Right lobe of liver (tissue), 6 donors: ENCODE data around the gene AMPD2. TPM values are rescaled to one million over a fixed set of nuclear protein-coding genes. Genes with fewer than 3 reads are reported as not detected.

Source experiments
- ATAC-seq, 4 donors: fragments of 200-7000 bp; cut with Tn5 transposase; one replicate each; pipeline ENCODE4 v1.9.1; 2020; ENCODE audit warnings: mild to moderate bottlenecking in 4 of 4, moderate library complexity in 4 of 4
- DNase-seq, 3 donors: peaks; one replicate each; pipeline ENCODE4 v3.0.0-alpha.2; 2020
- H3K27ac ChIP-seq, 3 donors: fragments of 200-600 bp; one replicate each; pipeline ENCODE4 v1.8.0; 2022
- H3K27me3 ChIP-seq, 2 donors: fragments of 200-600 bp; one replicate each; pipeline ENCODE4 v1.8.0; 2022
- H3K36me3 ChIP-seq, 4 donors: fragments of 200-600 bp; sonication (generic) in 1 of 4; one replicate each; pipeline versions ENCODE4 v1.5.1 to v1.8.0; 2017 to 2022; ENCODE audit warnings: control low read depth in 1 of 4
- H3K4me1 ChIP-seq, 4 donors: fragments of 200-600 bp; sonication (generic) in 1 of 4; one replicate each; pipeline versions ENCODE4 v1.5.1 to v1.8.0; 2017 to 2022; ENCODE audit warnings: control low read depth in 1 of 4
- H3K4me3 ChIP-seq, 3 donors: fragments of 200-600 bp; one replicate each; pipeline ENCODE4 v1.8.0; 2022
- H3K9me3 ChIP-seq, 4 donors: fragments of 200-600 bp; sonication (generic) in 1 of 4; one replicate each; pipeline versions ENCODE4 v1.5.1 to v1.8.0; 2017 to 2022; ENCODE audit warnings: control low read depth in 1 of 4
- POLR2A ChIP-seq: fragments of 450-650 bp; IDR thresholded peaks from one replicate; pipeline ENCODE4 v1.6.1; 2017; ENCODE audit warnings: antibody characterized with exemption, mild to moderate bottlenecking
- WGBS: methylation state at CpG from one replicate; pipeline ENCODE4 v1.1.6; 2018; ENCODE audit warnings: low coverage, low lambda C conversion rate; ENCODE audit not compliant: insufficient coverage; ENCODE audit errors: missing lambda C conversion rate; 5-methylcytosine and 5-hydroxymethylcytosine counted together
- intact Hi-C, 2 donors: fragments of 100-400 bp; cut with DNase I; formaldehyde crosslinking; loops; one replicate each; pipeline versions ENCODE4 v1.11.2 to v1.14.1; 2022
- total RNA-seq, 6 experiments: library from RNA; depleted of rRNA in 2 of 6; stranded (reverse); fragments of >200 nt in 2 of 6; fragmentation: NEBNext Ultra II Directional in 3 of 6; extraction: Animal tissue kit (Norgen Biotek cat#: 25700) in 3 of 6; gene quantifications; one replicate each; pipeline versions ENCODE4 v1.1.0 to v1.2.4, GENCODE V29; 2016 to 2023
- TF ChIP-seq, protein P1 (sequence below), 4 donors: fragments of 200-600 bp in 3 of 4; fragments of 450-650 bp in 1 of 4; IDR thresholded peaks; one replicate each; pipeline versions ENCODE4 v1.5.1 to v1.8.0; 2016 to 2022; ENCODE audit warnings: antibody characterized with exemption in 4 of 4, mild to moderate bottlenecking in 2 of 4
- donor health status: DM: no; HTN: yes; CAD: no.
- donor health status: DM: no; HTN: no; CAD: no.
- donor health status: DM: no; HTN: no; CAD: no.
- donor health status: DM: no; HTN: yes; CAD: no.
- donor health status: DM: no; HTN: yes; CAD: no.

AMPD2 gene
- total RNA-seq, 6 experiments from 2014 or later = 29.1 to 59.1 (median 37.2) TPM

DNA sequence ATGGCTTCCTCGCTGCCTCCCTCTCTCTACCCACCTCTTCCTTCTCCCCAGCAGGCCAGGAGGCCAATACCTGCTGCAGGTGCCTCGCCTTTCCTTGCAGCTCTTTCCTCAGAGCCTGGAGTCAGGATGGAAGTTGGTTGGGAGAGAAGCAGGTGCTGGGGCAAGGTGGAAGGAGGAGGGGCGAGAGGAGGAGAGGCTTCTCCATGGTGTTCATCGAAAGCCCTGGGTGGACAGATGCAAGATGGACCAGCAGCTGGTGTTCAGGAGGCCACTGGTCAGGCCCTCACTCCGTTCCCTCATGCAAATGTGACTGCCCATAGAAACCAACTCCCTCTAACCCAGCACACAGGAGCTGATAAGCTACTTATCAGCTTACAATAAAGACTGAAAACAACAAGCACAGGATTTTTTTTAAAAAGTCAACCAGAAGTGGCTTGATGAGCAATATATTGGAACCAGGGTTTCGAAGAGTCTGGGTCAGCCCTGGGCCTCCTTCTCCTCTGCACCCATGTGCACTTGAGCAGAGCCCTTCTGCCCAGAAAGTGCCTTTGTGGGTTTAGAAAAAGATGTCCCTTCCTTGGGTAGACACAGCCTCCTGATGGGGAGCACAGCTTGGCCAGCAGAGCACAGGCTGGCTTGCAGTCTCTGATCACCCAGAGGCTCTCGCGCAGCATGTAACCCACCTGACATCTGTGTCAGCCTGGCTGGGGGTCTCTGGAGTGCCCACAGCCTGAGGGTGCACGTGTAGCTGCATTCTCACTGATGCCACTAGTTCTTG is 19.6 kb downstream of the AMPD2 start:
- peaks cover 0 to 17% (median 0%) of the 10 kb centered on the region in 4 donors for H3K4me1 ChIP-seq
- no peak for ATAC-seq
- no peaks in the 10 kb centered on the region for H3K9me3 ChIP-seq
- no peak for TF ChIP-seq POLR2A
- TF ChIP-seq, protein P1, sequence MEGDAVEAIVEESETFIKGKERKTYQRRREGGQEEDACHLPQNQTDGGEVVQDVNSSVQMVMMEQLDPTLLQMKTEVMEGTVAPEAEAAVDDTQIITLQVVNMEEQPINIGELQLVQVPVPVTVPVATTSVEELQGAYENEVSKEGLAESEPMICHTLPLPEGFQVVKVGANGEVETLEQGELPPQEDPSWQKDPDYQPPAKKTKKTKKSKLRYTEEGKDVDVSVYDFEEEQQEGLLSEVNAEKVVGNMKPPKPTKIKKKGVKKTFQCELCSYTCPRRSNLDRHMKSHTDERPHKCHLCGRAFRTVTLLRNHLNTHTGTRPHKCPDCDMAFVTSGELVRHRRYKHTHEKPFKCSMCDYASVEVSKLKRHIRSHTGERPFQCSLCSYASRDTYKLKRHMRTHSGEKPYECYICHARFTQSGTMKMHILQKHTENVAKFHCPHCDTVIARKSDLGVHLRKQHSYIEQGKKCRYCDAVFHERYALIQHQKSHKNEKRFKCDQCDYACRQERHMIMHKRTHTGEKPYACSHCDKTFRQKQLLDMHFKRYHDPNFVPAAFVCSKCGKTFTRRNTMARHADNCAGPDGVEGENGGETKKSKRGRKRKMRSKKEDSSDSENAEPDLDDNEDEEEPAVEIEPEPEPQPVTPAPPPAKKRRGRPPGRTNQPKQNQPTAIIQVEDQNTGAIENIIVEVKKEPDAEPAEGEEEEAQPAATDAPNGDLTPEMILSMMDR (IDR thresholded peaks at IDR 0.05) = no peak
- no peaks in the 10 kb centered on the region for H3K36me3 ChIP-seq
- H3K27me3 ChIP-seq = no peaks in the 10 kb centered on the region
- no peak overlapping the region for H3K4me3 ChIP-seq
- DNase-seq = no peak
- 49% methylated on average over 5 of the region's 9 CpGs for WGBS
- intact Hi-C loops = loop anchor here in 1 of 2 donors (5.0 kb wide), 1 partner anchor 152 kb away; no protein-coding TSS in a partner anchor
- no peak overlapping the region for H3K27ac ChIP-seq

DNA sequence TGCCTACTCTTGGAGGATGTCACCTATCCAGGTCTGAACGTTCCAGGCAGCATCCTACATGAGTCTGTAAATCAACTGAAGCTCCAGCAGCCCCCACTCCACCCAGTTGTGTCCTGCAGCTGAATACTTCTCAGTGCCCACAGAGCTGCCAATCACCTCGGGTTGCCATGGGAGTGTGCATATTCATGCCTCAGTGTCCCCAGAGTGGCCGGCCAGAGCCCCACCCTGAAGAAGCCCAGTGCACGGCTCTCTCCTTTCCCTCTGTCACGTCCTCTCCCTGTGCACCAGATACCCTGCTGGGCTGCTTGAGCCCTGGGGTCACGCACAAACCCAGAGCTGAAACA is 20.2 kb downstream of the AMPD2 start:
- H3K27me3 ChIP-seq = no peaks in the 10 kb centered on the region
- H3K36me3 ChIP-seq = no peaks in the 10 kb centered on the region
- no peak for TF ChIP-seq POLR2A
- TF ChIP-seq, protein P1 (IDR thresholded peaks at IDR 0.05) = no peak
- intact Hi-C loops = loop anchor here (5.0 kb wide), 2 partner anchors 132 to 153 kb away; no protein-coding TSS in a partner anchor
- H3K27ac ChIP-seq = no peak overlapping the region
- 20% methylated on average over 1 of the region's 6 CpGs for WGBS
- ATAC-seq (no peak), DNase-seq (no peak)
- H3K4me1 ChIP-seq = peaks cover 0 to 17% (median 0%) of the 10 kb centered on the region in 4 donors
- no peaks in the 10 kb centered on the region for H3K9me3 ChIP-seq
- no peak overlapping the region for H3K4me3 ChIP-seq

DNA sequence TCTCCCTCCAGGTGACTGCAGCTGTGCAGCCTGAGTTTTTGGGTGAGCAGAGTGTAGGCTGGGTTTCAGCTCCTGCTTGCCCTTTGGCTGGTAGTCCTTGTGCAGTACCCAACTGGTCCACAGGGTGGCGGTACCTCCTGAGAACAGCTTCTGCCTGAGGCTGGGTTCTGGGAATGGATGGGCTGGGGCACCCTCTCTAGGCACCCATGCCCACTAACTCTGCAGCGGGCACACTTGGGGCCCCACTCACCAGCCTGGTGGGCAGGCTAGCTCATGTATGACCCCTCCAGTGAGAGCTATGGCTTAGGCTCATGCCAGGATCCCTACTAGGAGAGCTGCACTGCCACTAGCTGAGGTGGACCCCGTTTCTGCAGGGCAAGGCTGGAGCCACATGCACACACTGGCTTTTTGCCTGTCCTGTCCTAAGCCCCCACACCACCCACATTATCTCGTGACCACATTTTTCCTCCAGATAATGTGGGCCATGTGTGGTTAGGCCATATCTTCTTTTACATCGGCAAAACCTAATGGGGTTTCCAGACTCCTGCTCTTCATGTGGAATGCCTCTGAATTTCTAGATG is 20.7 kb downstream of the AMPD2 start:
- Histone ChIP-seq H3K27ac (no peak overlapping the region), H3K4me1 (peaks cover 0 to 17% (median 0%) of the 10 kb centered on the region in 4 donors), H3K9me3 (no peaks in the 10 kb centered on the region), H3K4me3 (no peak overlapping the region), H3K27me3 (no peaks in the 10 kb centered on the region), H3K36me3 (no peaks in the 10 kb centered on the region)
- 54% methylated on average over 2 of the region's 5 CpGs for WGBS
- peak; percentile 85 to 88 (median 87) for DNase-seq
- TF ChIP-seq, protein P1 (IDR thresholded peaks at IDR 0.05) = peak; percentile 86 to 98 (median 93)
- TF ChIP-seq POLR2A = no peak
- ATAC-seq = peak; percentile 80 to 86 (median 84)
- intact Hi-C loops = loop anchor here (5.0 kb wide), 1 partner anchor 132 kb away; no protein-coding TSS in a partner anchor

DNA sequence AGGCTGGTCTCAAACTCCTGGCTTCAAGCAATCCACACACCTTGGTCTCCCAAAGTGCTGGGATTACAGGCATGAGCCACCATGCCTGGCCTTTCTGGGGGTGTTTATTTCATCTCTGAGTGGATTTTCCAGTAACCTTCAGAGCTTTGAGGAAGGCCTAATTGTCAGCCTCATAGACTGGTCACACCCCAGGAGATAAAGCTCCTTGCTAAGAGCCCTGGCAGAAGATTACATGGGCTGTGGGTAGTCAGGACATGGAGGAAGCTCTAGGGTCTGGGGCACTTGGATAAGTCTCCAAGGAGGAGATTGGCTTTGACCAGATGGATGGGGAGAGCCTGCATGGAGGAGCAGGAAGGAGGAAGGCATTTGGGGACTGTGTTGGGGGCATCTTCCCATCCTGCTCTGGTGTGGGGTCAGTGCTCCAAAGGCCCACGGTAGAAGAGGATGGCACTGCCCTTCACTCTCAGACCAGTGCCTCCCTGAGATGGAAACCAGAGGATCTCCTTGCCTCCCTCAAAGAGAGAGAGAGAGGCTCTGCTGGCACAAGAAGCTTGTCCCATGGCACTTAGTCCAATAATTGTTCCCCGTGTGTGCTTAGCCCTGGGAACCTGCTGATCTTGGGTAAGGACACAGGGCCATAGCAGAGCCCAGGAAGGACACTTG is 21.6 kb downstream of the AMPD2 start:
- H3K4me1 ChIP-seq = peaks cover 0 to 12% (median 0%) of the 10 kb centered on the region in 4 donors
- no peak overlapping the region for H3K4me3 ChIP-seq
- ATAC-seq = no peak
- 83% methylated on average over 1 of the region's 2 CpGs for WGBS
- intact Hi-C loops = loop anchor here (5.0 kb wide), 1 partner anchor 131 kb away; no protein-coding TSS in a partner anchor
- no peak for DNase-seq
- H3K27me3 ChIP-seq = no peaks in the 10 kb centered on the region
- H3K36me3 ChIP-seq = no peaks in the 10 kb centered on the region
- no peak overlapping the region for H3K27ac ChIP-seq
- TF ChIP-seq, protein P1 (IDR thresholded peaks at IDR 0.05) = no peak
- no peak for TF ChIP-seq POLR2A
- H3K9me3 ChIP-seq = no peaks in the 10 kb centered on the region
